ENCODE measurements around the gene DLG2.

- TF ChIP-seq CTCF (IDR thresholded peaks at IDR 0.05; ENCODE audit: low read length) (no peak), EZH2 (IDR thresholded peaks at IDR 0.05; ENCODE audit: borderline replicate concordance, low read length) (no peak)
Measured at GRCh38 chr11:85347291-85347690, 279.9 kb downstream of the DLG2 start.

Data from OCI-LY1 (cell line).